GM12874 (cell line): Measurements from ENCODE around the gene KLC4.

ENCODE experiments used
- CTCF ChIP-seq: IDR thresholded peaks from 2 replicates; pipeline ENCODE4 v1.5.1; 2011; ENCODE audit warnings: low read depth, mild to moderate bottlenecking, control low read depth, low read length, moderate library complexity; ENCODE audit not compliant: insufficient read depth

The KLC4 gene

GRCh38 chr6:43091436-43091991 is 32.1 kb downstream of the KLC4 start:
- TF ChIP-seq CTCF = no peak

GRCh38 chr6:43092635-43093034 is 33.2 kb downstream of the KLC4 start:
- no peak for TF ChIP-seq CTCF

GRCh38 chr6:43093436-43094289 is 34.2 kb downstream of the KLC4 start:
- no peak for TF ChIP-seq CTCF

GRCh38 chr6:43095939-43096338 is 36.5 kb downstream of the KLC4 start:
- TF ChIP-seq CTCF = no peak

- no peak for TF ChIP-seq CTCF
These were observed 37.1 kb downstream of the KLC4 start for GRCh38 chr6:43096451-43097097.

GRCh38 chr6:43097098-43097489 is 37.7 kb downstream of the KLC4 start:
- TF ChIP-seq CTCF = no peak

GRCh38 chr6:43097502-43097901 is 38.1 kb downstream of the KLC4 start:
- TF ChIP-seq CTCF = no peak
